Activated B cell treated with CpG ODN at 0.5 μM for 24 hours (primary cell): ENCODE measurements around the gene SNRPF. TPM values are rescaled to one million over a fixed set of nuclear protein-coding genes. Genes with fewer than 3 reads are reported as not detected.
A peak's percentile ranks its signal among the peaks of the same experiment; 100 is the strongest.
"Not testable (repeated sequence)": the region's sequence is repeated elsewhere in the genome, so short reads cannot be mapped to it uniquely, and the experiment has no call there.

ENCODE experiments used
- ATAC-seq: fragments of 200-7000 bp; cut with Tn5 transposase; one replicate; pipeline ENCODE4 v1.10.0; 2021; ENCODE audit warnings: low read depth, mild to moderate bottlenecking, moderate library complexity
- CTCF ChIA-PET: fragments of 350-600 bp; sonication (Branson Sonifier 250); formaldehyde crosslinking; loops from one replicate; lab custom pipeline; 2021; ENCODE audit warnings: antibody characterized with exemption; lab: Charles Lee
- POLR2A ChIA-PET: fragments of 350-600 bp; sonication (Branson Sonifier 250); formaldehyde crosslinking; loops from one replicate; lab custom pipeline; 2021; ENCODE audit warnings: antibody characterized with exemption; lab: Charles Lee
- DNase-seq: peaks from one replicate; pipeline ENCODE4 v3.0.0; 2022
- H3K27ac Mint-ChIP-seq: one replicate; pipeline ENCODE4 v1.8.0; 2020; ENCODE audit warnings: mixed read lengths
- H3K27me3 Mint-ChIP-seq: one replicate; pipeline ENCODE4 v1.8.0; 2021; ENCODE audit warnings: mixed read lengths
- H3K36me3 Mint-ChIP-seq: one replicate; pipeline ENCODE4 v1.8.0; 2021; ENCODE audit warnings: low read depth, mixed read lengths
- H3K4me1 Mint-ChIP-seq: one replicate; pipeline ENCODE4 v1.8.0; 2021; ENCODE audit warnings: mixed read lengths
- H3K4me3 Mint-ChIP-seq: one replicate; pipeline ENCODE4 v1.8.0; 2020; ENCODE audit warnings: mild to moderate bottlenecking, mixed read lengths
- H3K9me3 Mint-ChIP-seq: one replicate; pipeline ENCODE4 v1.8.0; 2020; ENCODE audit warnings: mixed read lengths
- CTCF ChIP-seq: fragments of 200-600 bp; IDR thresholded peaks from one replicate; pipeline ENCODE4 v1.8.0; 2022; ENCODE audit warnings: antibody characterized with exemption, mild to moderate bottlenecking
- intact Hi-C: fragments of 100-400 bp; cut with micrococcal nuclease; formaldehyde crosslinking; loops from one replicate; pipeline ENCODE4 v1.15.1; 2024
- total RNA-seq: library from RNA; stranded (reverse); gene quantifications from 2 replicates; pipeline ENCODE4 v1.2.3, GENCODE V29; 2022

SNRPF gene
- total RNA-seq, result 35.2 and 38.2 TPM in 2 replicates

GRCh38 chr12:95858451-95859343, at the start of gene SNRPF:
Gene SNRPF, plus strand, starts transcription at chr12:95858952. Its CDS starts 122 bp downstream, at chr12:95859074.
- Mint-ChIP-seq H3K4me3 (no peak within 1 kb of the TSS), H3K4me1 (peaks cover 12% of the 10 kb centered on the region), H3K36me3 (peaks cover 29% of the 10 kb centered on the region), H3K9me3 (no peaks in the 10 kb centered on the region), H3K27ac (peak within 1 kb of the TSS; percentile 4), H3K27me3 (peaks cover 8% of the 10 kb centered on the region)
- DNase-seq, result peak; percentile 85
- CTCF ChIA-PET, result no interaction called here
- intact Hi-C loops, result loop anchor here (1.0 to 10.0 kb wide), 10 partner anchors 85 to 1048 kb away; partner anchors contain the start of genes AMDHD1, FGD6, LTA4H and NEDD1
- no peak for TF ChIP-seq CTCF
- peak; percentile 97 for ATAC-seq
- POLR2A ChIA-PET, result interaction anchor here (0.6 to 1.0 kb wide), 3 partner anchors 84 to 542 kb away, joined by 3 to 4 read pairs (median 4); partner anchors contain the start of genes AMDHD1, CCDC38 and CDK17

- DNase-seq (no peak), ATAC-seq (no peak)
- intact Hi-C loops, result no loop called here
- POLR2A ChIA-PET, result no interaction called here
- no peaks in the 10 kb centered on the region for H3K4me1 Mint-ChIP-seq
- H3K9me3 Mint-ChIP-seq, result no peaks in the 10 kb centered on the region
- no peaks in the 10 kb centered on the region for H3K36me3 Mint-ChIP-seq
- peaks cover 23% of the 10 kb centered on the region for H3K27me3 Mint-ChIP-seq
- TF ChIP-seq CTCF, result no peak
- CTCF ChIA-PET, result no interaction called here
- H3K27ac Mint-ChIP-seq, result no peak overlapping the region
- no peak overlapping the region for H3K4me3 Mint-ChIP-seq
These were observed 49.6 kb upstream of the SNRPF start for GRCh38 chr12:95809000-95809680.

GRCh38 chr12:95810411-95810810, 48.3 kb upstream of the SNRPF start:
- no peak overlapping the region for H3K27ac Mint-ChIP-seq
- CTCF ChIA-PET, result no interaction called here
- POLR2A ChIA-PET, result no interaction called here
- H3K4me1 Mint-ChIP-seq, result no peaks in the 10 kb centered on the region
- peaks cover 17% of the 10 kb centered on the region for H3K27me3 Mint-ChIP-seq
- no peak for ATAC-seq
- intact Hi-C loops, result no loop called here
- no peak for TF ChIP-seq CTCF
- H3K9me3 Mint-ChIP-seq, result no peaks in the 10 kb centered on the region
- H3K4me3 Mint-ChIP-seq, result no peak overlapping the region
- DNase-seq, result no peak
- no peaks in the 10 kb centered on the region for H3K36me3 Mint-ChIP-seq

GRCh38 chr12:95812155-95812554, 46.6 kb upstream of the SNRPF start:
- H3K4me3 Mint-ChIP-seq, H3K27ac Mint-ChIP-seq, POLR2A ChIA-PET, DNase-seq, ATAC-seq, H3K9me3 Mint-ChIP-seq, CTCF ChIA-PET, H3K36me3 Mint-ChIP-seq, H3K4me1 Mint-ChIP-seq, intact Hi-C loops: not testable (repeated sequence)
- peaks cover 12% of the 10 kb centered on the region for H3K27me3 Mint-ChIP-seq

- no peak for DNase-seq
- no peak overlapping the region for H3K4me3 Mint-ChIP-seq
- no peaks in the 10 kb centered on the region for H3K4me1 Mint-ChIP-seq
- POLR2A ChIA-PET, result no interaction called here
- no peak overlapping the region for H3K27ac Mint-ChIP-seq
- no peak for ATAC-seq
- no peaks in the 10 kb centered on the region for H3K36me3 Mint-ChIP-seq
- TF ChIP-seq CTCF, result no peak
- H3K9me3 Mint-ChIP-seq, result no peaks in the 10 kb centered on the region
- intact Hi-C loops, result loop anchor here (2.0 to 5.0 kb wide), 3 partner anchors 182 to 281 kb away; partner anchors contain the start of gene HAL
- CTCF ChIA-PET, result interaction anchor here (2.1 kb wide), 1 partner anchor 700 kb away, joined by 5 read pairs; no protein-coding TSS in a partner anchor
- H3K27me3 Mint-ChIP-seq, result peaks cover 12% of the 10 kb centered on the region
These were observed 43.0 kb upstream of the SNRPF start for GRCh38 chr12:95815632-95816212.
